ENCODE measurements around the gene CPNE4.

The CPNE4 gene

GRCh38 chr3:132029182-132029902, 5.5 kb downstream of the CPNE4 start:
- TF ChIP-seq FOXP2 (optimal IDR thresholded peaks at IDR 0.05; ENCODE audit: borderline replicate concordance, extremely low read depth, extremely low read length, insufficient read depth) (no peak), POLR2AphosphoS5 (IDR thresholded peaks at IDR 0.05; ENCODE audit: low read depth, low read length) (no peak), REST (IDR thresholded peaks at IDR 0.05; ENCODE audit: insufficient read depth in 1 of 2, low read depth in 2 of 2, low read length in 2 of 2) (no peak), SIN3A (IDR thresholded peaks at IDR 0.05; ENCODE audit: borderline replicate concordance, insufficient read depth, low read length) (no peak), TAF1 (IDR thresholded peaks at IDR 0.05; ENCODE audit: borderline replicate concordance, insufficient read depth, low read length) (no peak)

- no peak for TF ChIP-seq FOXP2 (optimal IDR thresholded peaks at IDR 0.05; ENCODE audit: borderline replicate concordance, extremely low read depth, extremely low read length, insufficient read depth)
- no peak for TF ChIP-seq TAF1 (IDR thresholded peaks at IDR 0.05; ENCODE audit: borderline replicate concordance, insufficient read depth, low read length)
- TF ChIP-seq POLR2AphosphoS5 (IDR thresholded peaks at IDR 0.05; ENCODE audit: low read depth, low read length) = no peak
- no peak for TF ChIP-seq SIN3A (IDR thresholded peaks at IDR 0.05; ENCODE audit: borderline replicate concordance, insufficient read depth, low read length)
- TF ChIP-seq REST (IDR thresholded peaks at IDR 0.05; ENCODE audit: insufficient read depth in 1 of 2, low read depth in 2 of 2, low read length in 2 of 2) = no peak
Measured at GRCh38 chr3:132022914-132023313, 11.9 kb downstream of the CPNE4 start.

- TF ChIP-seq FOXP2 (optimal IDR thresholded peaks at IDR 0.05; ENCODE audit: borderline replicate concordance, extremely low read depth, extremely low read length, insufficient read depth) (no peak), TAF1 (IDR thresholded peaks at IDR 0.05; ENCODE audit: borderline replicate concordance, insufficient read depth, low read length) (no peak), SIN3A (IDR thresholded peaks at IDR 0.05; ENCODE audit: borderline replicate concordance, insufficient read depth, low read length) (no peak), POLR2AphosphoS5 (IDR thresholded peaks at IDR 0.05; ENCODE audit: low read depth, low read length) (no peak), REST (IDR thresholded peaks at IDR 0.05; ENCODE audit: insufficient read depth in 1 of 2, low read depth in 2 of 2, low read length in 2 of 2) (no peak)
Measured at GRCh38 chr3:132020058-132020457, 14.8 kb downstream of the CPNE4 start.

GRCh38 chr3:132017137-132017536, 17.7 kb downstream of the CPNE4 start:
- TF ChIP-seq POLR2AphosphoS5 (IDR thresholded peaks at IDR 0.05; ENCODE audit: low read depth, low read length) (no peak), FOXP2 (optimal IDR thresholded peaks at IDR 0.05; ENCODE audit: borderline replicate concordance, extremely low read depth, extremely low read length, insufficient read depth) (no peak), REST (IDR thresholded peaks at IDR 0.05; ENCODE audit: insufficient read depth in 1 of 2, low read depth in 2 of 2, low read length in 2 of 2) (no peak), SIN3A (IDR thresholded peaks at IDR 0.05; ENCODE audit: borderline replicate concordance, insufficient read depth, low read length) (no peak), TAF1 (IDR thresholded peaks at IDR 0.05; ENCODE audit: borderline replicate concordance, insufficient read depth, low read length) (no peak)
